D341Med (cell line): ENCODE measurements around the gene GPBP1.

Experiments
- DNase-seq: peaks from one replicate; pipeline ENCODE4 v3.0.0; 2012; ENCODE audit warnings: low spot score

Gene GPBP1

GRCh38 chr5:57211039-57211438, 37.2 kb downstream of the GPBP1 start:
- no peak for DNase-seq

GRCh38 chr5:57215629-57216195, 41.9 kb downstream of the GPBP1 start:
- DNase-seq = no peak

- no peak for DNase-seq
Measured at GRCh38 chr5:57216714-57217113, 42.9 kb downstream of the GPBP1 start.

GRCh38 chr5:57219386-57219785, 45.5 kb downstream of the GPBP1 start:
- DNase-seq = no peak

GRCh38 chr5:57221049-57221568, 47.2 kb downstream of the GPBP1 start:
- peak; percentile 30 for DNase-seq

- DNase-seq = no peak
Measured at GRCh38 chr5:57225553-57225952, 51.7 kb downstream of the GPBP1 start.

GRCh38 chr5:57229313-57229712, 55.5 kb downstream of the GPBP1 start:
- DNase-seq = no peak

GRCh38 chr5:57231607-57232006, 57.7 kb downstream of the GPBP1 start:
- no peak for DNase-seq

GRCh38 chr5:57232293-57233033, 58.6 kb downstream of the GPBP1 start:
- DNase-seq = no peak

- DNase-seq = no peak
Measured at GRCh38 chr5:57243286-57244137, 69.7 kb downstream of the GPBP1 start.

GRCh38 chr5:57244331-57244730, 70.5 kb downstream of the GPBP1 start:
- DNase-seq = no peak

GRCh38 chr5:57246426-57246825, 72.6 kb downstream of the GPBP1 start:
- no peak for DNase-seq

GRCh38 chr5:57247765-57248164, 73.9 kb downstream of the GPBP1 start:
- DNase-seq = no peak

- no peak for DNase-seq
Measured at GRCh38 chr5:57249265-57249874, 75.5 kb downstream of the GPBP1 start.

- DNase-seq = no peak
Measured at GRCh38 chr5:57258052-57258451, 84.2 kb downstream of the GPBP1 start.

- DNase-seq = no peak
Measured at GRCh38 chr5:57258943-57259342, 85.1 kb downstream of the GPBP1 start.

GRCh38 chr5:57259704-57260103, 85.8 kb downstream of the GPBP1 start:
- no peak for DNase-seq

- no peak for DNase-seq
Measured at GRCh38 chr5:57262541-57262940, 88.7 kb downstream of the GPBP1 start.

GRCh38 chr5:57267805-57268204, 93.9 kb downstream of the GPBP1 start:
- no peak for DNase-seq

GRCh38 chr5:57276353-57276752, 102.5 kb downstream of the GPBP1 start:
- DNase-seq = no peak

- DNase-seq = peak; percentile 33
Measured at GRCh38 chr5:57277085-57277484, 103.2 kb downstream of the GPBP1 start.

GRCh38 chr5:57280853-57281252, 107.0 kb downstream of the GPBP1 start:
- DNase-seq = no peak
